Uterus (tissue), 2 donors: ENCODE data around the gene NRGN.

Experiments used
- CTCF ChIP-seq, 4 experiments: fragments of 200-600 bp in 2 of 4; fragments of 450-650 bp in 2 of 4; sonication (generic) in 2 of 4; IDR thresholded peaks; one replicate each; pipeline ENCODE4 v1.5.1; 2016 to 2019; ENCODE audit warnings: antibody characterized with exemption in 4 of 4, mild to moderate bottlenecking in 2 of 4, moderate library complexity in 1 of 4
- POLR2A ChIP-seq, 2 donors: fragments of 450-650 bp; IDR thresholded peaks; one replicate each; pipeline ENCODE4 v1.6.1; 2016; ENCODE audit warnings: antibody characterized with exemption in 2 of 2, mild to moderate bottlenecking in 1 of 2, moderate library complexity in 1 of 2

- TF ChIP-seq CTCF (IDR thresholded peaks at IDR 0.05): no peak
- no peak for TF ChIP-seq POLR2A (IDR thresholded peaks at IDR 0.05)
Observed at GRCh38 chr11:124748100-124748418, 8.3 kb downstream of the NRGN start.
